DOHH2 (cell line): Measurements from ENCODE around the gene SLC66A3.

Source experiments
- CTCF ChIP-seq: fragments of 200-600 bp; sonication (generic); IDR thresholded peaks from one replicate; pipeline ENCODE4 v1.5.1; 2014; ENCODE audit warnings: antibody characterized with exemption, mild to moderate bottlenecking, low read depth, low read length; ENCODE audit not compliant: poor library complexity, severe bottlenecking
- EZH2phosphoT487 ChIP-seq: fragments of 200-600 bp; sonication (generic); IDR thresholded peaks from 2 replicates; pipeline ENCODE4 v1.6.1; 2017; ENCODE audit warnings: borderline replicate concordance, mild to moderate bottlenecking, antibody characterized with exemption, low read length, moderate library complexity, mixed read lengths

DNA sequence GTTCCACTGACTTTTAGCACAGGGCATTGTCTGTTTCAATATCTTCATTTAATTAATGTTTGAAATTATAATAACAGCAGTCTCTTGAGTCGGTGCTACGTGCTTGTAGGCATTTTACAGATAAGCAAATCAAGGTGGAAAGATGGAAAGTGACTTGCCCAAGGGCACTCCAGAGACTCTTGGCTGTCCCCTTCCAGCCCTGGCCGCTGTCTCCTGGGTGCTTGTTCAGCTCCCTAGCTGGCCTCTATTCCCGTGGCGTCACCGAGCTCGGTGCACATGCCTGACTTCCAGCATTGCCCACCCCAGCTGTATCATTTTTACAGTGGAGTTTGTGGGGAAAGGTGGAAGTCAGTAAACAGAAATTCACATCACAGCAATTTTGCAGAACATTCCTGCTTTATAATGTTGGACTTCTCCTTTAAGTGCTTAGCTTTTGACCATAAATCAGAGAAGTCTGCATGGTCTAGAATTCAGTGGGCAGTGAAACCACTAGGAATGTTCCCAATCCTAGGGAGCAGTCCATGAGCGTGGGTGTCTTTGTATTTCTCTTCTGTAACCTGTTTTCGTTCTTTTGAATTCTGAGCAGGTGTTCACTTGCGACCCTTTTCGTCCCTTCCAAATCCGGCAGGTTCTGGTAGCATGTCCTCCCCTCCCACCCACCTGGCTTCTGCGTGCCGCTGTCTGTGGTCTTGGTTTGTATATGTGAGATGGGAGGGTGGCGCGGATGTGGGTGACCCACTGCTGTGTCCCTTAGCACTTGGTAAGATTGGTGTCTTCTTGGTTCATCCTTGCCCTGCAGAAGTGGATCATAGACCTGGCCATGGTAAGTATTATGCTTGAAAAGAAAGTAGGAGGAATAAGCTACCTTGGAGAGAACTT is 8.4 kb downstream of the SLC66A3 start:
- no peak for TF ChIP-seq CTCF
- TF ChIP-seq EZH2phosphoT487, result no peak
